ENCODE results near the gene AGAP2. TPM values are rescaled to one million over a fixed set of nuclear protein-coding genes. Genes with fewer than 3 reads are reported as not detected.

Gene AGAP2
- total and polyA plus RNA-seq, 9 of the 15 experiments (the other 6 are each of a cell fraction or from before 2014, with no cell fraction given) = 0.04 to 0.77 (median 0.28) TPM; not detected in 1

- TF ChIP-seq, protein P1, sequence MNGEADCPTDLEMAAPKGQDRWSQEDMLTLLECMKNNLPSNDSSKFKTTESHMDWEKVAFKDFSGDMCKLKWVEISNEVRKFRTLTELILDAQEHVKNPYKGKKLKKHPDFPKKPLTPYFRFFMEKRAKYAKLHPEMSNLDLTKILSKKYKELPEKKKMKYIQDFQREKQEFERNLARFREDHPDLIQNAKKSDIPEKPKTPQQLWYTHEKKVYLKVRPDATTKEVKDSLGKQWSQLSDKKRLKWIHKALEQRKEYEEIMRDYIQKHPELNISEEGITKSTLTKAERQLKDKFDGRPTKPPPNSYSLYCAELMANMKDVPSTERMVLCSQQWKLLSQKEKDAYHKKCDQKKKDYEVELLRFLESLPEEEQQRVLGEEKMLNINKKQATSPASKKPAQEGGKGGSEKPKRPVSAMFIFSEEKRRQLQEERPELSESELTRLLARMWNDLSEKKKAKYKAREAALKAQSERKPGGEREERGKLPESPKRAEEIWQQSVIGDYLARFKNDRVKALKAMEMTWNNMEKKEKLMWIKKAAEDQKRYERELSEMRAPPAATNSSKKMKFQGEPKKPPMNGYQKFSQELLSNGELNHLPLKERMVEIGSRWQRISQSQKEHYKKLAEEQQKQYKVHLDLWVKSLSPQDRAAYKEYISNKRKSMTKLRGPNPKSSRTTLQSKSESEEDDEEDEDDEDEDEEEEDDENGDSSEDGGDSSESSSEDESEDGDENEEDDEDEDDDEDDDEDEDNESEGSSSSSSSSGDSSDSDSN (IDR thresholded peaks at IDR 0.05; ENCODE audit: borderline replicate concordance in 1 of 2, low read depth in 2 of 2, low read length in 2 of 2) = peak; percentile 59 to 86; a peak in 1 of 4 replicates
- TF ChIP-seq CTCF (IDR thresholded peaks at IDR 0.05 in 2 of 3, conservative IDR thresholded peaks at IDR 0.05 in 1 of 3; ENCODE audit: insufficient read depth in 2 of 3, low read depth in 1 of 3, low read length in 3 of 3) (peak; percentile 71 to 79 (median 79)), ZNF695 (CRISPR knock-in tag; IDR thresholded peaks at IDR 0.05) (no peak), CCNT2 (IDR thresholded peaks at IDR 0.05; ENCODE audit: borderline replicate concordance, extremely low read depth, insufficient read length, low read depth, low read length) (peak; percentile 60), E2F3 (CRISPR knock-in tag; IDR thresholded peaks at IDR 0.05) (0 out of 2 replicates have a peak, but pooled peaks have one; percentile 75), CBX3 (IDR thresholded peaks at IDR 0.05; ENCODE audit: borderline replicate concordance in 1 of 2, low read length in 2 of 2) (peak in 1 of 2 experiments; percentile 23; a peak in 1 of 3 replicates), NFIX (CRISPR knock-in tag; IDR thresholded peaks at IDR 0.05; ENCODE audit: low read depth) (no peak), FOXA3 (CRISPR knock-in tag; conservative IDR thresholded peaks at IDR 0.05 in 1 of 2, IDR thresholded peaks at IDR 0.05 in 1 of 2) (0 out of 4 replicates have a peak, but pooled peaks of 1 of the 2 experiments have one; percentile 41), TEAD1 (CRISPR knock-in tag; IDR thresholded peaks at IDR 0.05) (0 out of 4 replicates have a peak, but pooled peaks of 1 of the 2 experiments have one; percentile 42), L3MBTL2 (IDR thresholded peaks at IDR 0.05) (peak; percentile 63), NRF1 (conservative IDR thresholded peaks at IDR 0.05 in 1 of 2, IDR thresholded peaks at IDR 0.05 in 1 of 2) (peak; percentile 43 to 46; a peak in 2 of 4 replicates), TRIM24 (IDR thresholded peaks at IDR 0.05) (peak in 1 of 2 experiments; percentile 31; a peak in 1 of 4 replicates), DMBX1 (CRISPR knock-in tag; IDR thresholded peaks at IDR 0.05; ENCODE audit: borderline replicate concordance) (no peak)
- TF ChIP-seq, protein P2, sequence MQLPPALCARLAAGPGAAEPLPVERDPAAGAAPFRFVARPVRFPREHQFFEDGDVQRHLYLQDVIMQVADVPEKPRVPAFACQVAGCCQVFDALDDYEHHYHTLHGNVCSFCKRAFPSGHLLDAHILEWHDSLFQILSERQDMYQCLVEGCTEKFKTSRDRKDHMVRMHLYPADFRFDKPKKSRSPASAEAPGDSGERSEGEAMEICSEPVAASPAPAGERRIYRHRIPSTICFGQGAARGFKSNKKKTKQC (CRISPR knock-in tag; IDR thresholded peaks at IDR 0.05) = peak; percentile 46; the same call in 1 of the 2 replicates
- TF ChIP-seq, protein P3, sequence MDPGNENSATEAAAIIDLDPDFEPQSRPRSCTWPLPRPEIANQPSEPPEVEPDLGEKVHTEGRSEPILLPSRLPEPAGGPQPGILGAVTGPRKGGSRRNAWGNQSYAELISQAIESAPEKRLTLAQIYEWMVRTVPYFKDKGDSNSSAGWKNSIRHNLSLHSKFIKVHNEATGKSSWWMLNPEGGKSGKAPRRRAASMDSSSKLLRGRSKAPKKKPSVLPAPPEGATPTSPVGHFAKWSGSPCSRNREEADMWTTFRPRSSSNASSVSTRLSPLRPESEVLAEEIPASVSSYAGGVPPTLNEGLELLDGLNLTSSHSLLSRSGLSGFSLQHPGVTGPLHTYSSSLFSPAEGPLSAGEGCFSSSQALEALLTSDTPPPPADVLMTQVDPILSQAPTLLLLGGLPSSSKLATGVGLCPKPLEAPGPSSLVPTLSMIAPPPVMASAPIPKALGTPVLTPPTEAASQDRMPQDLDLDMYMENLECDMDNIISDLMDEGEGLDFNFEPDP (CRISPR knock-in tag; IDR thresholded peaks at IDR 0.05) = no peak
- TF ChIP-seq, protein P4, sequence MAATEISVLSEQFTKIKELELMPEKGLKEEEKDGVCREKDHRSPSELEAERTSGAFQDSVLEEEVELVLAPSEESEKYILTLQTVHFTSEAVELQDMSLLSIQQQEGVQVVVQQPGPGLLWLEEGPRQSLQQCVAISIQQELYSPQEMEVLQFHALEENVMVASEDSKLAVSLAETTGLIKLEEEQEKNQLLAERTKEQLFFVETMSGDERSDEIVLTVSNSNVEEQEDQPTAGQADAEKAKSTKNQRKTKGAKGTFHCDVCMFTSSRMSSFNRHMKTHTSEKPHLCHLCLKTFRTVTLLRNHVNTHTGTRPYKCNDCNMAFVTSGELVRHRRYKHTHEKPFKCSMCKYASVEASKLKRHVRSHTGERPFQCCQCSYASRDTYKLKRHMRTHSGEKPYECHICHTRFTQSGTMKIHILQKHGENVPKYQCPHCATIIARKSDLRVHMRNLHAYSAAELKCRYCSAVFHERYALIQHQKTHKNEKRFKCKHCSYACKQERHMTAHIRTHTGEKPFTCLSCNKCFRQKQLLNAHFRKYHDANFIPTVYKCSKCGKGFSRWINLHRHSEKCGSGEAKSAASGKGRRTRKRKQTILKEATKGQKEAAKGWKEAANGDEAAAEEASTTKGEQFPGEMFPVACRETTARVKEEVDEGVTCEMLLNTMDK (IDR thresholded peaks at IDR 0.05; ENCODE audit: borderline replicate concordance, insufficient read depth, low read depth, low read length, poor library complexity, severe bottlenecking) = peak; percentile 23
These were observed 2.4 kb downstream of the AGAP2 start (continued) for GRCh38 chr12:57735952-57736740.
